ENCODE results near the gene KLRG1. TPM values are rescaled to one million over a fixed set of nuclear protein-coding genes. Genes with fewer than 3 reads are reported as not detected.

KLRG1 gene
- total RNA-seq, 1 donor from 2014 or later: 2.1 TPM

DNA sequence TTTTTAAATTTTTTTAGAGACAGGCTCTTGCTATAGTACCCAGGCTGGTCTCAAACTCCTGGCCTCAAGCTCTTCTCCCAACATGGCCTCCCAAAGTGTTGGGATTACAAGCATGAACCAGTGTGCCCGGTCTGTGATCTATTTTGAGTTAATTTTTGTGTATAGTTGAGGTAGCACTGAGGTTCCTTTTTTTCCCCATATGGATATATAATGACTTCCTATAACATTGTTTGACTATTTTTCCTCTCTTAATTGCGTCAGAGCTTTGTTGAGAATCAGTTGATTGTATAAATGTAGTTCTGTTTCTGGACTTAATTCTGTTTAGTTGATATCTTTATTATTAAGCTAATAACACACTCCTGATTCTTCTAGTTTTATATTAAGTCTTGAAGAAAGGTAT, 31.3 kb upstream of the KLRG1 start:
- Mint-ChIP-seq H3K27ac (ENCODE audit: unreplicated experiment) (no peak overlapping the region), H3K4me3 (ENCODE audit: unreplicated experiment) (no peak overlapping the region), H3K27me3 (ENCODE audit: unreplicated experiment) (peaks cover 2% of the 10 kb centered on the region), H3K36me3 (ENCODE audit: low read depth, unreplicated experiment) (peaks cover 9% of the 10 kb centered on the region), H3K4me1 (ENCODE audit: unreplicated experiment) (no peaks in the 10 kb centered on the region), H3K9me3 (ENCODE audit: unreplicated experiment) (peaks cover 2% of the 10 kb centered on the region)
- TF ChIP-seq, protein P1, sequence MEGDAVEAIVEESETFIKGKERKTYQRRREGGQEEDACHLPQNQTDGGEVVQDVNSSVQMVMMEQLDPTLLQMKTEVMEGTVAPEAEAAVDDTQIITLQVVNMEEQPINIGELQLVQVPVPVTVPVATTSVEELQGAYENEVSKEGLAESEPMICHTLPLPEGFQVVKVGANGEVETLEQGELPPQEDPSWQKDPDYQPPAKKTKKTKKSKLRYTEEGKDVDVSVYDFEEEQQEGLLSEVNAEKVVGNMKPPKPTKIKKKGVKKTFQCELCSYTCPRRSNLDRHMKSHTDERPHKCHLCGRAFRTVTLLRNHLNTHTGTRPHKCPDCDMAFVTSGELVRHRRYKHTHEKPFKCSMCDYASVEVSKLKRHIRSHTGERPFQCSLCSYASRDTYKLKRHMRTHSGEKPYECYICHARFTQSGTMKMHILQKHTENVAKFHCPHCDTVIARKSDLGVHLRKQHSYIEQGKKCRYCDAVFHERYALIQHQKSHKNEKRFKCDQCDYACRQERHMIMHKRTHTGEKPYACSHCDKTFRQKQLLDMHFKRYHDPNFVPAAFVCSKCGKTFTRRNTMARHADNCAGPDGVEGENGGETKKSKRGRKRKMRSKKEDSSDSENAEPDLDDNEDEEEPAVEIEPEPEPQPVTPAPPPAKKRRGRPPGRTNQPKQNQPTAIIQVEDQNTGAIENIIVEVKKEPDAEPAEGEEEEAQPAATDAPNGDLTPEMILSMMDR (IDR thresholded peaks at IDR 0.05; ENCODE audit: unreplicated experiment): no peak
- no peak for DNase-seq (ENCODE audit: low spot score)

DNA sequence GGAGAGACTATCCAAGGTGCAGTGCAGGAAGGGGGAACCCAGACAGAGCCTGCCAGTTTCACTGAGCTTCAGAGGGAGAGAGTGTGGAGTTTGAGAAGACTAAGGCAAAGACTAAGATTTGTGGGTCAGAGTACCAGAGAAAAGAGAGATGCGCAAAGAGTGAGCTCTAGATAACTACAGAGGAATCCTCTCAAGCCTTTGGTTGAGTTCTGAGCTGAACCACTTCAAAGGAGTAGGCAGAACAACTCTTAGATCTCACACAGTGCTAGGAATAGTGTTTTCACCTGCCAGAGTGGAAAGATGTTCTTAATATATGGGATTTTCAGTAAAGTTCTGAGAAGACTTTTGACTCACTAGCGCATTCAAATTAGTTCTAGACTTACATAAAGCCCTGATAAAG, 29.2 kb upstream of the KLRG1 start:
- H3K27ac Mint-ChIP-seq (ENCODE audit: unreplicated experiment): no peak overlapping the region

DNA sequence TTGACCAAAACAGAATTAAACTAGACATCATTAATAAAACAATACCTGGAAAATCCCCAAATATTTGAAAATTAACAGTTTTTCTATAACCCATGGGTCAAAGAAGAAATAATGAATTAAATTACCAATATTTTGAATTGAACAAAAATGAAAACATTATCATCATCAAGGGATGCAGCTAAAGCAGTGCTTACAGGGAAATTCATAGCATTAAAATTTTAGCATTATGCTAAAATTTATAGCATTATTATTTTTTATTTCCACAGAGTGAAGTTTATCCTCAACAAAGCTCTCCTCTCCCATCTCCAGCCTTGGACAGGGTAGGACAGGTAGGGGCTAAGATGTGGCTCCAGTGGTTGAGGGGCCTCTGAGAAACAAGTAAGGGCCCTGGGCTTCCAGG, 20.6 kb upstream of the KLRG1 start:
- Mint-ChIP-seq H3K27me3 (ENCODE audit: unreplicated experiment) (no peaks in the 10 kb centered on the region), H3K4me1 (ENCODE audit: unreplicated experiment) (no peaks in the 10 kb centered on the region), H3K36me3 (ENCODE audit: low read depth, unreplicated experiment) (no peaks in the 10 kb centered on the region), H3K4me3 (ENCODE audit: unreplicated experiment) (no peak overlapping the region), H3K9me3 (ENCODE audit: unreplicated experiment) (no peaks in the 10 kb centered on the region), H3K27ac (ENCODE audit: unreplicated experiment) (no peak overlapping the region)
- TF ChIP-seq, protein P1 (IDR thresholded peaks at IDR 0.05; ENCODE audit: unreplicated experiment): no peak
- DNase-seq (ENCODE audit: low spot score): no peak

More for the DNA sequence above, 29.2 kb upstream of the KLRG1 start:
- Mint-ChIP-seq H3K4me3 (ENCODE audit: unreplicated experiment) (no peak overlapping the region), H3K4me1 (ENCODE audit: unreplicated experiment) (no peaks in the 10 kb centered on the region), H3K9me3 (ENCODE audit: unreplicated experiment) (no peaks in the 10 kb centered on the region), H3K36me3 (ENCODE audit: low read depth, unreplicated experiment) (no peaks in the 10 kb centered on the region), H3K27me3 (ENCODE audit: unreplicated experiment) (peaks cover 2% of the 10 kb centered on the region)
- DNase-seq (ENCODE audit: low spot score): no peak
- TF ChIP-seq, protein P1 (IDR thresholded peaks at IDR 0.05; ENCODE audit: unreplicated experiment): no peak

DNA sequence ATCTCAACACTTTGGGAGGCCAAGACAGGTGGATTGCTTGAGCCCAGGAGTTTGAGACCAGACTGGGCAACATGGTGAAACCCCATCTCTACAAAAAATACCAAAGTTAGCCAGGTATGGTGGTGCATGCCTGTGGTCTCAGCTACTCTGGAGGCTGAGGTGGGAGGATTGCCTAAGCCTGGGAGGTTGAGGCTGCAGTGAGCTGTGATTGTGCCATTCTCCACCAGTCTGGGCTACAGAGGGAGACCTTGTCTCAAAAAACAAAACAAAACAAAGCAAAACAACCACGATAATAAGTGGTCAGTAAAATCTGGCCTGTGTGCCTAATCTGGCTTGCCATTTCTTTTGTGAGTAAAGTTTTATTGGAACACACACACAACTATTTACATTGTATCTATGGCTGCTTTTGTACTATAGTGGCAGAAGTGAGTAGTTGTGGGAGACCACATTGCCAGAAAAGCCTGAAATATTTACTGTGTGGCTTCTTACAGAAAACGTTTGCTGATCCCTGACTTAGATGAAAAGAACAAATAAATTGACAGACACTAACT, 19.4 kb upstream of the KLRG1 start:
- H3K36me3 Mint-ChIP-seq (ENCODE audit: low read depth, unreplicated experiment): no peaks in the 10 kb centered on the region
- H3K27ac Mint-ChIP-seq (ENCODE audit: unreplicated experiment): no peak overlapping the region
- H3K9me3 Mint-ChIP-seq (ENCODE audit: unreplicated experiment): no peaks in the 10 kb centered on the region
- no peak overlapping the region for H3K4me3 Mint-ChIP-seq (ENCODE audit: unreplicated experiment)
- DNase-seq (ENCODE audit: low spot score): no peak
- TF ChIP-seq, protein P1 (IDR thresholded peaks at IDR 0.05; ENCODE audit: unreplicated experiment): no peak
- H3K27me3 Mint-ChIP-seq (ENCODE audit: unreplicated experiment): no peaks in the 10 kb centered on the region
- H3K4me1 Mint-ChIP-seq (ENCODE audit: unreplicated experiment): no peaks in the 10 kb centered on the region

DNA sequence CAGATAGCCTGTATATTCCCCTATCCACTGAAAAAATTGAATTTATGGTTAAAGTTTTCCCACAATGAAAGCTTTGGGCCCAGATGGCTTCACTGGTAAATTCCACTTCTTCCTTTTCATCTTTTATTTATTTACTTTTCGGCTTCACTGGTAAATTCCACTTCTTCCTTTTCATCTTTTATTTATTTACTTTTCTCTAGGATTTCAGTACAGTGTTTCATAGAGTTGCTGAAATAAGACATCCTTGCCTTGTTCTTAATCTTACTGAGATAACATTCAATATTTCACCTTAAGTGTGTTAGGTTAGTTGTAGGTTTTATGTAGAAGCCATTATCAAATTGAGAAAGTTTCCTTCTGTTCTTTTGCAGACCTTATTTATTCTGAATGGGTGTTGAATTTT, 18.9 kb upstream of the KLRG1 start:
- Mint-ChIP-seq H3K4me3 (ENCODE audit: unreplicated experiment) (no peak overlapping the region), H3K36me3 (ENCODE audit: low read depth, unreplicated experiment) (no peaks in the 10 kb centered on the region), H3K4me1 (ENCODE audit: unreplicated experiment) (no peaks in the 10 kb centered on the region), H3K27ac (ENCODE audit: unreplicated experiment) (no peak overlapping the region), H3K9me3 (ENCODE audit: unreplicated experiment) (no peaks in the 10 kb centered on the region), H3K27me3 (ENCODE audit: unreplicated experiment) (no peaks in the 10 kb centered on the region)
- TF ChIP-seq, protein P1 (IDR thresholded peaks at IDR 0.05; ENCODE audit: unreplicated experiment): no peak
- no peak for DNase-seq (ENCODE audit: low spot score)

All from endothelial cell (in vitro differentiated cells).